ENCODE data around the gene COMMD4. TPM values are rescaled to one million over a fixed set of nuclear protein-coding genes. Genes with fewer than 3 reads are reported as not detected.
"Not testable (repeated sequence)": the region's sequence is repeated elsewhere in the genome, so short reads cannot be mapped to it uniquely, and the experiment has no call there.

COMMD4 gene
- total and polyA plus RNA-seq, 2 donors (not counting 1 experiment from before 2014, with no cell fraction given), result 65.9 to 74.9 TPM

- Histone ChIP-seq H3K9ac (ENCODE audit: insufficient read depth, low read length) (no peak overlapping the region), H3K36me3 (ENCODE audit: control insufficient read depth, insufficient read depth, low read length) (no peaks in the 10 kb centered on the region), H3K4me2 (ENCODE audit: extremely low read depth, insufficient read depth, low read length) (no peak overlapping the region), H3K9me3 (ENCODE audit: control insufficient read depth, insufficient read depth, low read depth, low read length) (no peaks in the 10 kb centered on the region), H2AFZ (ENCODE audit: low read length) (no peak overlapping the region), H3K27me3 (ENCODE audit: control insufficient read depth, insufficient read depth, low read length) (peaks cover 4% of the 10 kb centered on the region), H3K4me3 (replicated peaks in 1 of 4; ENCODE audit: control extremely low read depth in 1 of 4, insufficient read depth in 1 of 4, low read depth in 3 of 4, low read length in 4 of 4) (no peak overlapping the region), H3K27ac (ENCODE audit: insufficient read depth, low read length) (no peak overlapping the region), H3K79me2 (ENCODE audit: control insufficient read depth, insufficient read depth, low read length) (no peaks in the 10 kb centered on the region), H4K20me1 (ENCODE audit: control insufficient read depth, extremely low read depth, insufficient read depth, low read length) (no peaks in the 10 kb centered on the region), H3K4me1 (ENCODE audit: control insufficient read depth, extremely low read depth, insufficient read depth, low read length) (no peaks in the 10 kb centered on the region)
- DNase-seq (ENCODE audit: low read depth in 2 of 2), result no peak
- TF ChIP-seq CTCF (conservative IDR thresholded peaks at IDR 0.05 in 1 of 2, IDR thresholded peaks at IDR 0.05 in 1 of 2; ENCODE audit: low read depth in 1 of 2, low read length in 2 of 2), result no peak
- TF ChIP-seq EZH2 (IDR thresholded peaks at IDR 0.05; ENCODE audit: low read length, missing control alignments), result no peak
Measured at GRCh38 chr15:75327491-75327890, 8.4 kb upstream of the COMMD4 start.

- TF ChIP-seq EZH2 (IDR thresholded peaks at IDR 0.05; ENCODE audit: low read length, missing control alignments) (no peak), CTCF (conservative IDR thresholded peaks at IDR 0.05 in 1 of 2, IDR thresholded peaks at IDR 0.05 in 1 of 2; ENCODE audit: low read depth in 1 of 2, low read length in 2 of 2) (no peak)
Measured at GRCh38 chr15:75328493-75329314, 7.2 kb upstream of the COMMD4 start.

GRCh38 chr15:75329571-75329970, 6.3 kb upstream of the COMMD4 start:
- Histone ChIP-seq H3K36me3 (ENCODE audit: control insufficient read depth, insufficient read depth, low read length) (no peaks in the 10 kb centered on the region), H3K27me3 (ENCODE audit: control insufficient read depth, insufficient read depth, low read length) (peaks cover under 1% of the 10 kb centered on the region), H3K9ac (ENCODE audit: insufficient read depth, low read length) (no peak overlapping the region), H3K27ac (ENCODE audit: insufficient read depth, low read length) (no peak overlapping the region), H3K4me3 (replicated peaks in 1 of 4; ENCODE audit: control extremely low read depth in 1 of 4, insufficient read depth in 1 of 4, low read depth in 3 of 4, low read length in 4 of 4) (no peak overlapping the region), H3K9me3 (ENCODE audit: control insufficient read depth, insufficient read depth, low read depth, low read length) (no peaks in the 10 kb centered on the region), H3K4me1 (ENCODE audit: control insufficient read depth, extremely low read depth, insufficient read depth, low read length) (no peaks in the 10 kb centered on the region), H3K79me2 (ENCODE audit: control insufficient read depth, insufficient read depth, low read length) (no peaks in the 10 kb centered on the region), H3K4me2 (ENCODE audit: extremely low read depth, insufficient read depth, low read length) (no peak overlapping the region), H4K20me1 (ENCODE audit: control insufficient read depth, extremely low read depth, insufficient read depth, low read length) (no peaks in the 10 kb centered on the region), H2AFZ (ENCODE audit: low read length) (no peak overlapping the region)
- no peak for TF ChIP-seq EZH2 (IDR thresholded peaks at IDR 0.05; ENCODE audit: low read length, missing control alignments)
- TF ChIP-seq CTCF (conservative IDR thresholded peaks at IDR 0.05 in 1 of 2, IDR thresholded peaks at IDR 0.05 in 1 of 2; ENCODE audit: low read depth in 1 of 2, low read length in 2 of 2), result no peak
- no peak for DNase-seq (ENCODE audit: low read depth in 2 of 2)

More at GRCh38 chr15:75328493-75329314, 7.2 kb upstream of the COMMD4 start:
- H3K4me1 ChIP-seq (ENCODE audit: control insufficient read depth, extremely low read depth, insufficient read depth, low read length), result no peaks in the 10 kb centered on the region
- no peak overlapping the region for H3K4me2 ChIP-seq (ENCODE audit: extremely low read depth, insufficient read depth, low read length)
- H4K20me1 ChIP-seq (ENCODE audit: control insufficient read depth, extremely low read depth, insufficient read depth, low read length), result no peaks in the 10 kb centered on the region
- no peak overlapping the region for H3K27ac ChIP-seq (ENCODE audit: insufficient read depth, low read length)
- no peak overlapping the region for H3K9ac ChIP-seq (ENCODE audit: insufficient read depth, low read length)
- no peak for DNase-seq (ENCODE audit: low read depth in 2 of 2)
- H3K27me3 ChIP-seq (ENCODE audit: control insufficient read depth, insufficient read depth, low read length), result peaks cover 4% of the 10 kb centered on the region
- no peak overlapping the region for H3K4me3 ChIP-seq (replicated peaks in 1 of 4; ENCODE audit: control extremely low read depth in 1 of 4, insufficient read depth in 1 of 4, low read depth in 3 of 4, low read length in 4 of 4)
- H3K79me2 ChIP-seq (ENCODE audit: control insufficient read depth, insufficient read depth, low read length), result no peaks in the 10 kb centered on the region
- no peaks in the 10 kb centered on the region for H3K36me3 ChIP-seq (ENCODE audit: control insufficient read depth, insufficient read depth, low read length)
- no peak overlapping the region for H2AFZ ChIP-seq (ENCODE audit: low read length)
- no peaks in the 10 kb centered on the region for H3K9me3 ChIP-seq (ENCODE audit: control insufficient read depth, insufficient read depth, low read depth, low read length)

- H3K4me2 ChIP-seq (ENCODE audit: extremely low read depth, insufficient read depth, low read length); DNase-seq (ENCODE audit: low read depth in 2 of 2); H3K9ac ChIP-seq (ENCODE audit: insufficient read depth, low read length); H2AFZ ChIP-seq (ENCODE audit: low read length); H3K4me1 ChIP-seq (ENCODE audit: control insufficient read depth, extremely low read depth, insufficient read depth, low read length); H3K27ac ChIP-seq (ENCODE audit: insufficient read depth, low read length); H4K20me1 ChIP-seq (ENCODE audit: control insufficient read depth, extremely low read depth, insufficient read depth, low read length); H3K4me3 ChIP-seq (replicated peaks in 1 of 4; ENCODE audit: control extremely low read depth in 1 of 4, insufficient read depth in 1 of 4, low read depth in 3 of 4, low read length in 4 of 4); H3K36me3 ChIP-seq (ENCODE audit: control insufficient read depth, insufficient read depth, low read length); H3K79me2 ChIP-seq (ENCODE audit: control insufficient read depth, insufficient read depth, low read length); H3K9me3 ChIP-seq (ENCODE audit: control insufficient read depth, insufficient read depth, low read depth, low read length); H3K27me3 ChIP-seq (ENCODE audit: control insufficient read depth, insufficient read depth, low read length): not testable (repeated sequence)
Measured at GRCh38 chr15:75332093-75332492, 3.8 kb upstream of the COMMD4 start.

Data from fibroblast of lung (primary cell).